ENCODE results near the gene N4BP2. TPM values are rescaled to one million over a fixed set of nuclear protein-coding genes. Genes with fewer than 3 reads are reported as not detected.

Gene N4BP2
- total RNA-seq, 1 donor = 15.4 TPM

GRCh38 chr4:40199999-40200874, 143.6 kb downstream of the N4BP2 start:
- TF ChIP-seq, protein P1, sequence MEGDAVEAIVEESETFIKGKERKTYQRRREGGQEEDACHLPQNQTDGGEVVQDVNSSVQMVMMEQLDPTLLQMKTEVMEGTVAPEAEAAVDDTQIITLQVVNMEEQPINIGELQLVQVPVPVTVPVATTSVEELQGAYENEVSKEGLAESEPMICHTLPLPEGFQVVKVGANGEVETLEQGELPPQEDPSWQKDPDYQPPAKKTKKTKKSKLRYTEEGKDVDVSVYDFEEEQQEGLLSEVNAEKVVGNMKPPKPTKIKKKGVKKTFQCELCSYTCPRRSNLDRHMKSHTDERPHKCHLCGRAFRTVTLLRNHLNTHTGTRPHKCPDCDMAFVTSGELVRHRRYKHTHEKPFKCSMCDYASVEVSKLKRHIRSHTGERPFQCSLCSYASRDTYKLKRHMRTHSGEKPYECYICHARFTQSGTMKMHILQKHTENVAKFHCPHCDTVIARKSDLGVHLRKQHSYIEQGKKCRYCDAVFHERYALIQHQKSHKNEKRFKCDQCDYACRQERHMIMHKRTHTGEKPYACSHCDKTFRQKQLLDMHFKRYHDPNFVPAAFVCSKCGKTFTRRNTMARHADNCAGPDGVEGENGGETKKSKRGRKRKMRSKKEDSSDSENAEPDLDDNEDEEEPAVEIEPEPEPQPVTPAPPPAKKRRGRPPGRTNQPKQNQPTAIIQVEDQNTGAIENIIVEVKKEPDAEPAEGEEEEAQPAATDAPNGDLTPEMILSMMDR (IDR thresholded peaks at IDR 0.05; ENCODE audit: insufficient read depth, low read length) = no peak
- DNase-seq (ENCODE audit: low read depth) = no peak
- no peak overlapping the region for H3K4me3 ChIP-seq (ENCODE audit: low read depth, low read length)

- no peak overlapping the region for H3K4me3 ChIP-seq (ENCODE audit: low read depth, low read length)
- TF ChIP-seq, protein P1 (IDR thresholded peaks at IDR 0.05; ENCODE audit: insufficient read depth, low read length) = no peak
- DNase-seq (ENCODE audit: low read depth) = no peak
Measured at GRCh38 chr4:40200875-40201801, 144.5 kb downstream of the N4BP2 start.

DNA sequence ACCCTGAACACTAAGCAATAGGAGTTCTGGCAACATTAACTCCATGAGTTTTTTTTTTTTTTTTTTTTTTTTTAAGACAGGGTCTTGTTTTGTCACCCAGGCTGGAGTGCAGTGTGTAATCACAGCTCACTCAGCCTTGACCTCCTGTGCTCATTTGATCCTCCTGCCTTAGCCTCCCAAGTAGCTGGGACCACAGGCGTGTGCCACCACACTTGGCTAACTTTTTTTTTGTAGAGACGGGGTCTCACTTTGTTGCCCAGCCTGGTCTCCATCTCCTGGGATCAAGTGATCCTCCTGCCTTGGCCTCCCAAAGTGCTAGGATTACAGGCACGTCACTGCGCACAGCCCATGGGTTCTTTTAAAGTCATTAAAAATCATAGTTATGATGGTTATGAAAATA, 145.2 kb downstream of the N4BP2 start:
- H3K4me3 ChIP-seq (ENCODE audit: low read depth, low read length) = no peak overlapping the region
- TF ChIP-seq, protein P1 (IDR thresholded peaks at IDR 0.05; ENCODE audit: insufficient read depth, low read length) = no peak
- no peak for DNase-seq (ENCODE audit: low read depth)

GRCh38 chr4:40202474-40202873, 145.8 kb downstream of the N4BP2 start:
- no peak overlapping the region for H3K4me3 ChIP-seq (ENCODE audit: low read depth, low read length)
- no peak for DNase-seq (ENCODE audit: low read depth)
- TF ChIP-seq, protein P1 (IDR thresholded peaks at IDR 0.05; ENCODE audit: insufficient read depth, low read length) = no peak

- no peak for DNase-seq (ENCODE audit: low read depth)
- TF ChIP-seq, protein P1 (IDR thresholded peaks at IDR 0.05; ENCODE audit: insufficient read depth, low read length) = no peak
- H3K4me3 ChIP-seq (ENCODE audit: low read depth, low read length) = no peak overlapping the region
Measured at GRCh38 chr4:40204507-40205258, 148.0 kb downstream of the N4BP2 start.

All from fibroblast of the aortic adventitia (primary cell).